ENCODE data around the gene RAB10. TPM values are rescaled to one million over a fixed set of nuclear protein-coding genes. Genes with fewer than 3 reads are reported as not detected.

RAB10 gene
- total RNA-seq, 1 experiment from 2014 or later = 140 TPM

DNA sequence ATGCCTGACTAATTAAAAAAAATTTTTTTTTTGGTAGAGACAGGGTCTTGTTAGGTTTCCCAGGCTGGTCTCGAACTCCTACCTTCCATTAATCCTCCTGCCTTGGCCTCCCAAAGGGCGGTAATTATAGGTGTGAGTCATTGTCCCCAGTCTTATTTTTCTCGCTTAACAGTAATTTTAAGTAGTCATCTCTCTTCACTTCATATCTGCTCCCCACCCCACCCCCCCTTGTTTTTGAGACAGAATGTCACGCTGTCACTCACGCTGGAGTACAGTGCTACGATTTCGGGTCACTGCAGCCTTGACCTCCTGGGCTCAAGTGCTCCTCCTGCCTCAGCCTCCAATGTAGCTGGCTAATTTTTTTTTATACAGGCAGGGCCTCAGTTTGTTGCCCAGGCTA, 27.7 kb downstream of the RAB10 start:
- Histone ChIP-seq H3K27ac (ENCODE audit: low read depth, low read length, poor library complexity, severe bottlenecking) (no peak overlapping the region), H3K4me3 (ENCODE audit: low read depth, low read length, poor library complexity, severe bottlenecking) (no peak overlapping the region), H3K4me1 (ENCODE audit: insufficient read depth, low read length, poor library complexity, severe bottlenecking) (peaks cover 3% of the 10 kb centered on the region), H3K9me3 (ENCODE audit: low read depth, low read length, poor library complexity, severe bottlenecking) (no peaks in the 10 kb centered on the region), H3K36me3 (ENCODE audit: insufficient read depth, low read length, poor library complexity, severe bottlenecking) (peaks cover 6% of the 10 kb centered on the region), H3K27me3 (replicated peaks; ENCODE audit: insufficient read depth, low read depth, low read length, poor library complexity) (no peaks in the 10 kb centered on the region)
- ChIA-PET POLR2A (ENCODE audit: low non-redundant PET) (no interaction called here), CTCF (interaction anchor here (0.6 kb wide), 1 partner anchor 12 kb away, joined by 3 read pairs; no protein-coding TSS in a partner anchor)
- no TSS peak for BruUV-seq (replicated peaks)
- TF ChIP-seq, protein P1, sequence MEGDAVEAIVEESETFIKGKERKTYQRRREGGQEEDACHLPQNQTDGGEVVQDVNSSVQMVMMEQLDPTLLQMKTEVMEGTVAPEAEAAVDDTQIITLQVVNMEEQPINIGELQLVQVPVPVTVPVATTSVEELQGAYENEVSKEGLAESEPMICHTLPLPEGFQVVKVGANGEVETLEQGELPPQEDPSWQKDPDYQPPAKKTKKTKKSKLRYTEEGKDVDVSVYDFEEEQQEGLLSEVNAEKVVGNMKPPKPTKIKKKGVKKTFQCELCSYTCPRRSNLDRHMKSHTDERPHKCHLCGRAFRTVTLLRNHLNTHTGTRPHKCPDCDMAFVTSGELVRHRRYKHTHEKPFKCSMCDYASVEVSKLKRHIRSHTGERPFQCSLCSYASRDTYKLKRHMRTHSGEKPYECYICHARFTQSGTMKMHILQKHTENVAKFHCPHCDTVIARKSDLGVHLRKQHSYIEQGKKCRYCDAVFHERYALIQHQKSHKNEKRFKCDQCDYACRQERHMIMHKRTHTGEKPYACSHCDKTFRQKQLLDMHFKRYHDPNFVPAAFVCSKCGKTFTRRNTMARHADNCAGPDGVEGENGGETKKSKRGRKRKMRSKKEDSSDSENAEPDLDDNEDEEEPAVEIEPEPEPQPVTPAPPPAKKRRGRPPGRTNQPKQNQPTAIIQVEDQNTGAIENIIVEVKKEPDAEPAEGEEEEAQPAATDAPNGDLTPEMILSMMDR (conservative IDR thresholded peaks at IDR 0.05; ENCODE audit: low read depth, low read length) = no peak
- TF ChIP-seq EZH2 (IDR thresholded peaks at IDR 0.05; ENCODE audit: borderline replicate concordance, low read depth, low read length, poor library complexity, severe bottlenecking) = no peak
- intact Hi-C loops (cut with micrococcal nuclease; ENCODE audit: unreplicated experiment) = no loop called here
- no peak for DNase-seq (ENCODE audit: low spot score)

DNA sequence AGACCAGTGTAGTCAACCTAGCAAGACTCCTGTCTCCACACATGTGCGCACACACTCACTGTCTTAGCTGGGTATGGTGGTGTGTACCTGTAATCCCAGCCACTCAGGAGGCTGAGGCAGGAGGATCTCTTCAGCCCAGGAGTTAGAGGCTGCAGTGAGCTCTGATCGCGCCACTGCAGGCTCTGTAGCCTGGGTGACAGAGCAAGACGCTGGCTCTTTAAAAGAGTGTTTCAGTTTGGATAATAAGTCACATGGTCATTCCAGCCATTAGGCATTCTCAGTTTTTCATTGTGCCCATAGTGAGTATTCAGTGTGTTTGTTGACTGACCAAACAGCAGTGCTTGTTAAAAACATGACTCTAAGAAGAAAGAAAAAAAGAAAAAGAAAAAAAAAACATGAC, 31.0 kb downstream of the RAB10 start:
- no peaks in the 10 kb centered on the region for H3K27me3 ChIP-seq (replicated peaks; ENCODE audit: insufficient read depth, low read depth, low read length, poor library complexity)
- ChIA-PET POLR2A (ENCODE audit: low non-redundant PET) (interaction anchor here (0.6 to 0.8 kb wide), 2 partner anchors 32 to 280 kb away, joined by 3 read pairs; no protein-coding TSS in a partner anchor), CTCF (no interaction called here)
- no peaks in the 10 kb centered on the region for H3K9me3 ChIP-seq (ENCODE audit: low read depth, low read length, poor library complexity, severe bottlenecking)
- intact Hi-C loops (cut with micrococcal nuclease; ENCODE audit: unreplicated experiment) = no loop called here
- no peak overlapping the region for H3K4me3 ChIP-seq (ENCODE audit: low read depth, low read length, poor library complexity, severe bottlenecking)
- no TSS peak for BruUV-seq (replicated peaks)
- peaks cover 19% of the 10 kb centered on the region for H3K4me1 ChIP-seq (ENCODE audit: insufficient read depth, low read length, poor library complexity, severe bottlenecking)
- H3K36me3 ChIP-seq (ENCODE audit: insufficient read depth, low read length, poor library complexity, severe bottlenecking) = peaks cover 6% of the 10 kb centered on the region
- TF ChIP-seq, protein P1 (conservative IDR thresholded peaks at IDR 0.05; ENCODE audit: low read depth, low read length) = no peak
- TF ChIP-seq EZH2 (IDR thresholded peaks at IDR 0.05; ENCODE audit: borderline replicate concordance, low read depth, low read length, poor library complexity, severe bottlenecking) = no peak
- no peak for DNase-seq (ENCODE audit: low spot score)
- H3K27ac ChIP-seq (ENCODE audit: low read depth, low read length, poor library complexity, severe bottlenecking) = no peak overlapping the region

DNA sequence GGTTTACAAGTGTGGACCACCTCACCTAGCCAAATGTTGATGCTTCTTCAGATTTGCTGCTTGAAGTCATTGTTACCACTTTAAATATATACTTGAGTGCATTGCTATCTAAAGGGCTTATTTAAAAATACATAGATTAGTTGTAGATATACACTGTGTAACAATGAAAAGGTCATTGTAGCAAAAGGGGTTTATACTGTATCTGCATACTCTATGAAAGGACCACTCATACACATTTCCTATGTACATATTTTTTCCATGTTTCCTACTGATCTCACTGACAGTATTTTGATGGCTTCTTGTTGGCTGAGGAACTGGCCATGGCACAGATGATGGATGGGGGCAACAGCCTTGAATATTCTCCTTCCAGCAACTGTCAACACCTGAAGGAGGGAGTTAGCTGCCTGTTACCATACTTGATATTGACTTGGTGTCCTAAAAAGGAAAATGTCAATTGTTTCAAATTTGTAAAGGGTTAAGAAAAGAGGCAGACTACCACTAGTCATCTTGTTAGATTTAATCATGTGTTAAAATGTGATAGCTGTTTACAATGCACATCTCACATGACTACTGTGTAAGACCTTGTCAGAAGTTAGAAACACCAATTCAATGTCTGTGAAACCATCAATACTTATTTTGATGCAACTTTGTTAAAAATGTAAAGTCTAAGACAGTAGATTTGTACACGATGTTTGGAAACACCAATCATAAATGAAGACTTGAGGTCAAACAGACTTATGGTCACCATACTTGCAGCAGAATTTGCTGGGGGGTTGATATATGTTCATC, 33.5 kb downstream of the RAB10 start:
- Histone ChIP-seq H3K9me3 (ENCODE audit: low read depth, low read length, poor library complexity, severe bottlenecking) (no peaks in the 10 kb centered on the region), H3K36me3 (ENCODE audit: insufficient read depth, low read length, poor library complexity, severe bottlenecking) (no peaks in the 10 kb centered on the region), H3K4me3 (ENCODE audit: low read depth, low read length, poor library complexity, severe bottlenecking) (no peak overlapping the region), H3K27ac (ENCODE audit: low read depth, low read length, poor library complexity, severe bottlenecking) (peak overlapping the region; percentile 82), H3K4me1 (ENCODE audit: insufficient read depth, low read length, poor library complexity, severe bottlenecking) (peaks cover 19% of the 10 kb centered on the region), H3K27me3 (replicated peaks; ENCODE audit: insufficient read depth, low read depth, low read length, poor library complexity) (no peaks in the 10 kb centered on the region)
- CTCF ChIA-PET = no interaction called here
- no TSS peak for BruUV-seq (replicated peaks)
- intact Hi-C loops (cut with micrococcal nuclease; ENCODE audit: unreplicated experiment) = no loop called here
- no peak for DNase-seq (ENCODE audit: low spot score)
- TF ChIP-seq, protein P1 (conservative IDR thresholded peaks at IDR 0.05; ENCODE audit: low read depth, low read length) = no peak
- TF ChIP-seq EZH2 (IDR thresholded peaks at IDR 0.05; ENCODE audit: borderline replicate concordance, low read depth, low read length, poor library complexity, severe bottlenecking) = no peak
- POLR2A ChIA-PET (ENCODE audit: low non-redundant PET) = interaction anchor here (0.6 kb wide), 1 partner anchor 324 kb away, joined by 3 read pairs; no protein-coding TSS in a partner anchor
